ENCODE measurements around the gene DCD. TPM values are rescaled to one million over a fixed set of nuclear protein-coding genes. Genes with fewer than 3 reads are reported as not detected.
"Not testable (repeated sequence)": the region's sequence is repeated elsewhere in the genome, so short reads cannot be mapped to it uniquely, and the experiment has no call there.

The DCD gene
- total RNA-seq (2014; rRNA removed; shearing (Covaris generic)), result not detected in 2 replicates

- no peak for DNase-seq (ENCODE audit: low spot score)
These were observed at the start of gene DCD for GRCh38 chr12:54648265-54648664. TSS of gene DCD (minus strand) at chr12:54648365. CDS start at chr12:54648303, 62 bp downstream.

GRCh38 chr12:54697851-54698250, 49.7 kb upstream of the DCD start:
- no peak for DNase-seq (ENCODE audit: low spot score)

- no peak for DNase-seq (ENCODE audit: low spot score)
These were observed 44.2 kb upstream of the DCD start for GRCh38 chr12:54692353-54692752.

- DNase-seq (ENCODE audit: low spot score), result peak; percentile 2
These were observed 41.8 kb upstream of the DCD start for GRCh38 chr12:54689984-54690383.

GRCh38 chr12:54689034-54689372, 40.8 kb upstream of the DCD start:
- DNase-seq (ENCODE audit: low spot score), result no peak

- no peak for DNase-seq (ENCODE audit: low spot score)
These were observed 40.3 kb upstream of the DCD start for GRCh38 chr12:54688309-54689033.

- DNase-seq (ENCODE audit: low spot score), result no peak
These were observed 36.8 kb upstream of the DCD start for GRCh38 chr12:54684636-54685630.

- DNase-seq (ENCODE audit: low spot score), result no peak
These were observed 35.2 kb upstream of the DCD start for GRCh38 chr12:54683398-54683797.

GRCh38 chr12:54682674-54683073, 34.5 kb upstream of the DCD start:
- DNase-seq (ENCODE audit: low spot score), result no peak

GRCh38 chr12:54680374-54680773, 32.2 kb upstream of the DCD start:
- DNase-seq (ENCODE audit: low spot score), result peak; percentile 53

- no peak for DNase-seq (ENCODE audit: low spot score)
These were observed 30.0 kb upstream of the DCD start for GRCh38 chr12:54678131-54678530.

GRCh38 chr12:54667945-54668344, 19.8 kb upstream of the DCD start:
- DNase-seq (ENCODE audit: low spot score), result no peak

GRCh38 chr12:54666008-54666407, 17.8 kb upstream of the DCD start:
- DNase-seq (ENCODE audit: low spot score), result no peak

GRCh38 chr12:54665022-54665635, 17.0 kb upstream of the DCD start:
- not testable (repeated sequence) for DNase-seq (ENCODE audit: low spot score)

GRCh38 chr12:54663603-54664002, 15.4 kb upstream of the DCD start:
- DNase-seq (ENCODE audit: low spot score), result no peak

GRCh38 chr12:54662026-54662425, 13.9 kb upstream of the DCD start:
- DNase-seq (ENCODE audit: low spot score), result no peak

- no peak for DNase-seq (ENCODE audit: low spot score)
These were observed 12.9 kb upstream of the DCD start for GRCh38 chr12:54661048-54661447.

- no peak for DNase-seq (ENCODE audit: low spot score)
These were observed 12.3 kb upstream of the DCD start for GRCh38 chr12:54660320-54660962.

GRCh38 chr12:54658306-54659264, 10.4 kb upstream of the DCD start:
- peak; percentile 63 for DNase-seq (ENCODE audit: low spot score)

- DNase-seq (ENCODE audit: low spot score), result no peak
These were observed 9.0 kb upstream of the DCD start for GRCh38 chr12:54657105-54657607.
